ENCODE results near the gene ST8SIA4. TPM values are rescaled to one million over a fixed set of nuclear protein-coding genes. Genes with fewer than 3 reads are reported as not detected.

ST8SIA4 gene
- total and polyA plus RNA-seq, 3 donors from 2014 or later, result 0.39 to 0.94 (median 0.93) TPM

DNA sequence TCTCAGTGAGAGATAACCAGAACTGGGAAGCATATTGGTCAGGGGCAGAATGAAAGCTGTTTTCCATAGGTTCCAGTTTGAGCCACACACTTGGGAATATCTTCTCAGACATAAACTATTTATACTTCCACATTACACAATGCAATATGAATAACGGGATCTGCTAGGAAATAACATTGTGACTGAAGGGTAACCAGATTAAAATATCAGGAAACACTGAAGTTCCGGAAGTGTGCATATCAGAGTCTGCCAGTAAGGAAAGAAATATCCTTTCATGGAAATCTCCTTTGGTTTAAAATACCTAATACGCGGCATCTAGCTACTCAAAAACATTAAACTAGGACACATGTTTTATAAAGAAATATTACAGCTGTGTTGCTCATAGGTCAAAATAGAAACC is 56.3 kb downstream of the ST8SIA4 start:
- H3K9me3 ChIP-seq, result no peaks in the 10 kb centered on the region
- no peak for DNase-seq
- no peak overlapping the region for H3K4me3 ChIP-seq
- no peak for TF ChIP-seq POLR2A (IDR thresholded peaks at IDR 0.05)
- TF ChIP-seq, protein P1, sequence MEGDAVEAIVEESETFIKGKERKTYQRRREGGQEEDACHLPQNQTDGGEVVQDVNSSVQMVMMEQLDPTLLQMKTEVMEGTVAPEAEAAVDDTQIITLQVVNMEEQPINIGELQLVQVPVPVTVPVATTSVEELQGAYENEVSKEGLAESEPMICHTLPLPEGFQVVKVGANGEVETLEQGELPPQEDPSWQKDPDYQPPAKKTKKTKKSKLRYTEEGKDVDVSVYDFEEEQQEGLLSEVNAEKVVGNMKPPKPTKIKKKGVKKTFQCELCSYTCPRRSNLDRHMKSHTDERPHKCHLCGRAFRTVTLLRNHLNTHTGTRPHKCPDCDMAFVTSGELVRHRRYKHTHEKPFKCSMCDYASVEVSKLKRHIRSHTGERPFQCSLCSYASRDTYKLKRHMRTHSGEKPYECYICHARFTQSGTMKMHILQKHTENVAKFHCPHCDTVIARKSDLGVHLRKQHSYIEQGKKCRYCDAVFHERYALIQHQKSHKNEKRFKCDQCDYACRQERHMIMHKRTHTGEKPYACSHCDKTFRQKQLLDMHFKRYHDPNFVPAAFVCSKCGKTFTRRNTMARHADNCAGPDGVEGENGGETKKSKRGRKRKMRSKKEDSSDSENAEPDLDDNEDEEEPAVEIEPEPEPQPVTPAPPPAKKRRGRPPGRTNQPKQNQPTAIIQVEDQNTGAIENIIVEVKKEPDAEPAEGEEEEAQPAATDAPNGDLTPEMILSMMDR (IDR thresholded peaks at IDR 0.05), result no peak
- no peaks in the 10 kb centered on the region for H3K4me1 ChIP-seq
- H3K27me3 ChIP-seq, result no peaks in the 10 kb centered on the region
- intact Hi-C loops (cut with DNase I; ENCODE audit: low total_unique reads), result no loop called here
- H3K36me3 ChIP-seq (ENCODE audit: low read depth, missing control alignments), result no peaks in the 10 kb centered on the region
- WGBS, 2 donors, result 44 to 61% methylated on average over 4 of the region's 4 CpGs
- H3K27ac ChIP-seq, result no peak overlapping the region

DNA sequence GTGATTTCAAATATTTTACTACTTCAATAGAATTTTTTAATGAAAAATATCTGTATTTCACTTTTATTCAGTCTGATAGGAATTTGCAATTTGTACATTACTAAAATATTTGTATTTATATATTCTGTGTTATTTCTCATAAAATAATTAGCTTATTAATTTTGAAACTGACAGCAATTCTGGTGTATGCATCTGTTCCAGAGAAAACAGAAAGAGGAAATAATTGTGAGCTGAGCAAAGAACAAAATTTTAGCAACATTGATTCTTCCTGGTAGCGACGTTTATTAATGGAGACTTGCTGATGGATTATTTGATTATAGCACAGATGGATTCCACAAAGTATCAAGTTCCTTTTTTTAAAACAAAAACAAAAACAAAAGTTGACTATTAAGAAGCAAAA is 61.0 kb downstream of the ST8SIA4 start:
- Histone ChIP-seq H3K9me3 (no peaks in the 10 kb centered on the region), H3K4me1 (no peaks in the 10 kb centered on the region), H3K27me3 (no peaks in the 10 kb centered on the region), H3K36me3 (ENCODE audit: low read depth, missing control alignments) (no peaks in the 10 kb centered on the region), H3K27ac (no peak overlapping the region), H3K4me3 (no peak overlapping the region)
- no peak for DNase-seq
- WGBS, 2 donors, result 74 to 75% methylated on average over 2 of the region's 2 CpGs
- TF ChIP-seq, protein P1 (IDR thresholded peaks at IDR 0.05), result no peak
- TF ChIP-seq POLR2A (IDR thresholded peaks at IDR 0.05), result no peak
- intact Hi-C loops (cut with DNase I; ENCODE audit: low total_unique reads), result no loop called here

DNA sequence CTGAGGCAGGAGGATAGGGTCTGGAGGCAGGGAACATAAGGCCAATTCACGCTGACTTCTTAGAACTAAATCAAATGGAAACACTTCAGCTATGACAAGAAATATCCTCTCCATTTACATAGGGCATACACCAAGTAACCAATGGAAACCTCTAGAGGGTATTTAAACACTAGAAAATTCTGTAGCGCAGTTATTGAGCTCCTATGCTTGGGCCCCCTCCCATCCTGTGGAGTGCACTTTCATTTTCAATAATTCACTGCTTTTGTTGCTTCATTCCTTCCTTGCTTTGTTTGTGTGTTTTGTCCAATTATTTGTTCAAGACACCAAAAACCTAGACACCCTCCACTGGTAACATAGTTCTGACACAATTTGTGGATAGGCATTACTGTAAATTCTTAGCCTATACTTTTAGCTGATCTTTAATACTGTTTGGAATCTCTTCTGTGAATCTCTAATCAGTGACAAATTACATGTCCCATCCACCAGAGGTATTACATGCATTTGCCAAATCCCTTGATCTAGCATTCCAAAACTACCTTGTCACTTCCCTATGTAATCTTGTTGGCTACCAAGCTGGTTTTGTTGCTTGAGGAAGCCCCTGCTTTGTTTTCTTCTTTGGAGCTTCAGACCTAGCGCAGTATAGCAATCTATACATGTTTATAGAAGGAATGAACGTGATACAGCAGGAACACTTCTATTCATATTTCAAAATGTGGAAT is 61.6 kb downstream of the ST8SIA4 start:
- intact Hi-C loops (cut with DNase I; ENCODE audit: low total_unique reads), result no loop called here
- 51 to 72% methylated on average over 4 of the region's 4 CpGs for WGBS, 2 donors
- Histone ChIP-seq H3K27me3 (no peaks in the 10 kb centered on the region), H3K27ac (no peak overlapping the region), H3K9me3 (no peaks in the 10 kb centered on the region), H3K36me3 (ENCODE audit: low read depth, missing control alignments) (no peaks in the 10 kb centered on the region), H3K4me3 (no peak overlapping the region), H3K4me1 (no peaks in the 10 kb centered on the region)
- TF ChIP-seq POLR2A (IDR thresholded peaks at IDR 0.05), result no peak
- TF ChIP-seq, protein P1 (IDR thresholded peaks at IDR 0.05), result no peak
- DNase-seq, result no peak

DNA sequence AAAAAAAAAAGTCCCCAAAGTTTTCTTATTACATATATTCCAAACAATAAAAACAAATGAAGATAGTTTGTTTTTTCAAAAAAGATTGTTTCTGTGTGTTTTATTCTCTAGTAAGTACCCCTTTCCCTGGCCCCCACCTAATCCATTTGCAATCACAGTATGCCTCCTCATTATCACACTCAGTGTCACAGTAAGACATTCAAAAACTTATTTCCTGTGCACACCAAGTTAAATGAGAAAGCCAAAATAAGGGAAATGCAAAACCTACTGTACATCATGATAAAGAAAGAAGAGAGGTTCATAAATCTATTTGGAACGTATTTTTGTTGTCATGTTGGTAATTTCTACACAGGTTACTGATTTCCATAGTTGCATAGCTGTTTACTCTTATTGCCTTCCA is 62.3 kb downstream of the ST8SIA4 start:
- Histone ChIP-seq H3K27me3 (no peaks in the 10 kb centered on the region), H3K4me3 (no peak overlapping the region), H3K9me3 (no peaks in the 10 kb centered on the region), H3K27ac (no peak overlapping the region), H3K4me1 (no peaks in the 10 kb centered on the region), H3K36me3 (ENCODE audit: low read depth, missing control alignments) (no peaks in the 10 kb centered on the region)
- DNase-seq, result no peak
- intact Hi-C loops (cut with DNase I; ENCODE audit: low total_unique reads), result no loop called here
- 56 to 63% methylated on average over 1 of the region's 1 CpG for WGBS, 2 donors
- TF ChIP-seq, protein P1 (IDR thresholded peaks at IDR 0.05), result no peak
- TF ChIP-seq POLR2A (IDR thresholded peaks at IDR 0.05), result no peak

DNA sequence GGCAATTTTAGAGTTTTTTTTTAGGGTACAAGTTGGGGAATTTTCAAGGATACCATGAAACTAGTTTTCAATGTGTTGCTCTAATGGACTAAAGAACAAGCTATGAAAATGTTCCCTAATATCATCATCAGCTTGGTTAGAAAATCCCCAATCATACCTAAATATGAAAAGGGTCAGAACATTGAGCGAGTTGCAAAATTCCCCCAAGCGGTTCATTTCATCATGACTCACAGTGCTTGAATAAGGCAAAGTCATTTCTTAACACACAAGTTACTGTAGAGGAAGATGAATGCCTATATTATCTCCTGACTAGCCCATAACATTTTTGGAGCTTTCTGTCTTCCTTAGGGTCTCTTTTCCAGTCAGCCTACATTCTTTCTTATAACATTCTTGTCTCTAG is 62.7 kb downstream of the ST8SIA4 start:
- intact Hi-C loops (cut with DNase I; ENCODE audit: low total_unique reads), result no loop called here
- DNase-seq, result no peak
- Histone ChIP-seq H3K27me3 (no peaks in the 10 kb centered on the region), H3K36me3 (ENCODE audit: low read depth, missing control alignments) (no peaks in the 10 kb centered on the region), H3K4me1 (no peaks in the 10 kb centered on the region), H3K4me3 (no peak overlapping the region), H3K27ac (no peak overlapping the region), H3K9me3 (no peaks in the 10 kb centered on the region)
- 83 to 85% methylated on average over 2 of the region's 2 CpGs for WGBS, 2 donors
- no peak for TF ChIP-seq POLR2A (IDR thresholded peaks at IDR 0.05)
- TF ChIP-seq, protein P1 (IDR thresholded peaks at IDR 0.05), result no peak
